AG04450 (cell line): ENCODE results near the gene SUMO2. TPM values are rescaled to one million over a fixed set of nuclear protein-coding genes. Genes with fewer than 3 reads are reported as not detected.

ENCODE experiments used
- CTCF ChIA-PET: fragments of 300-600, 350-600 bp; formaldehyde crosslinking; extraction: SDS; loops from one replicate; lab custom pipeline; 2022; ENCODE audit warnings: antibody characterized with exemption, inconsistent platforms; lab: Charles Lee
- POLR2A ChIA-PET: fragments of 350-600 bp; formaldehyde crosslinking; extraction: SDS; loops from one replicate; lab custom pipeline; 2021; ENCODE audit warnings: antibody characterized with exemption, inconsistent platforms; lab: Yijun Ruan, JAX
- DNase-seq: peaks from one replicate; pipeline ENCODE4 v3.0.0-alpha.2; 2011; ENCODE audit warnings: low read depth, low spot score
- H3K27ac ChIP-seq: one replicate; pipeline ENCODE4 v1.5.1; 2012; ENCODE audit warnings: low read depth, low read length, control low read depth
- H3K27me3 ChIP-seq: one replicate; pipeline ENCODE4 v1.6.0; 2012; ENCODE audit warnings: low read length; ENCODE audit not compliant: control insufficient read depth, insufficient read depth
- H3K4me3 ChIP-seq: 2 replicates; pipeline ENCODE4 v1.5.1; 2011; ENCODE audit warnings: mild to moderate bottlenecking, low read depth, low read length, control low read depth
- H3K9me3 ChIP-seq: 2 replicates; pipeline ENCODE4 v1.5.1; 2012; ENCODE audit warnings: low read length; ENCODE audit not compliant: control insufficient read depth, insufficient read depth
- polyA plus RNA-seq: library from polyadenylated mRNA; depleted of rRNA; stranded (reverse); fragments of >200 nt; gene quantifications from 2 replicates; pipeline ENCODE4 v1.2.3, GENCODE V29; 2011
- TF ChIP-seq, protein P1 (sequence below): IDR thresholded peaks from 2 replicates; pipeline ENCODE4 v1.5.1; 2011; ENCODE audit warnings: low read depth, low read length, control low read depth, inconsistent platforms

Gene SUMO2
- polyA plus RNA-seq, 1 experiment: 439 TPM

- no peak overlapping the region for H3K27ac ChIP-seq
- peak overlapping the region; percentile 89 for H3K4me3 ChIP-seq
- ChIA-PET POLR2A (no interaction called here), CTCF (interaction anchor here (2.2 kb wide), 1 partner anchor 9 kb away, joined by 21 read pairs; no protein-coding TSS in a partner anchor)
- TF ChIP-seq, protein P1, sequence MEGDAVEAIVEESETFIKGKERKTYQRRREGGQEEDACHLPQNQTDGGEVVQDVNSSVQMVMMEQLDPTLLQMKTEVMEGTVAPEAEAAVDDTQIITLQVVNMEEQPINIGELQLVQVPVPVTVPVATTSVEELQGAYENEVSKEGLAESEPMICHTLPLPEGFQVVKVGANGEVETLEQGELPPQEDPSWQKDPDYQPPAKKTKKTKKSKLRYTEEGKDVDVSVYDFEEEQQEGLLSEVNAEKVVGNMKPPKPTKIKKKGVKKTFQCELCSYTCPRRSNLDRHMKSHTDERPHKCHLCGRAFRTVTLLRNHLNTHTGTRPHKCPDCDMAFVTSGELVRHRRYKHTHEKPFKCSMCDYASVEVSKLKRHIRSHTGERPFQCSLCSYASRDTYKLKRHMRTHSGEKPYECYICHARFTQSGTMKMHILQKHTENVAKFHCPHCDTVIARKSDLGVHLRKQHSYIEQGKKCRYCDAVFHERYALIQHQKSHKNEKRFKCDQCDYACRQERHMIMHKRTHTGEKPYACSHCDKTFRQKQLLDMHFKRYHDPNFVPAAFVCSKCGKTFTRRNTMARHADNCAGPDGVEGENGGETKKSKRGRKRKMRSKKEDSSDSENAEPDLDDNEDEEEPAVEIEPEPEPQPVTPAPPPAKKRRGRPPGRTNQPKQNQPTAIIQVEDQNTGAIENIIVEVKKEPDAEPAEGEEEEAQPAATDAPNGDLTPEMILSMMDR: no peak
- H3K9me3 ChIP-seq: no peaks in the 10 kb centered on the region; the same call in 1 of the 2 replicates
- DNase-seq: no peak
- no peaks in the 10 kb centered on the region for H3K27me3 ChIP-seq
Measured at GRCh38 chr17:75181110-75181509, 1.6 kb downstream of the SUMO2 start.

DNA sequence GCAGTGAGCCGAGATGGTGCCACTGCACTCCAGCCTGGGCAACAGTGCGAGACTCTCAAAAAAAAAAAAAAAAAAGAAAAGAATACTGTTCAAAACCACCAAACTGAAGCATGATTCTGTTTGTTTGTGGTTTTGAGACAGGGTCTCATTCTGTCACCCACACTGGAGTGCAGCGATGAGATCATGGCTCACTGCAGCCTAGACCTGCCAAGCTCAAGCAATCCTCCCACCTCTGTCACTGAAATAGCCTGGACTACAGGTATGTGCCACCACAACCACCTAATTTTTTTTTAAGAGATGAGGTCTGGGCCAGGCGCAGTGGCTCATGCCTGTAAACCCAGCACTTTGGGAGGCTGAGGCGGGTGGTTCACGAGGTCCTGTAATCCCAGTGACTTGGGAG, 4.3 kb downstream of the SUMO2 start:
- no peaks in the 10 kb centered on the region for H3K27me3 ChIP-seq
- no peak overlapping the region for H3K27ac ChIP-seq
- POLR2A ChIA-PET: no interaction called here
- DNase-seq: no peak
- CTCF ChIA-PET: no interaction called here
- H3K9me3 ChIP-seq: no peaks in the 10 kb centered on the region; the same call in 1 of the 2 replicates
- TF ChIP-seq, protein P1: no peak
- no peak overlapping the region for H3K4me3 ChIP-seq

DNA sequence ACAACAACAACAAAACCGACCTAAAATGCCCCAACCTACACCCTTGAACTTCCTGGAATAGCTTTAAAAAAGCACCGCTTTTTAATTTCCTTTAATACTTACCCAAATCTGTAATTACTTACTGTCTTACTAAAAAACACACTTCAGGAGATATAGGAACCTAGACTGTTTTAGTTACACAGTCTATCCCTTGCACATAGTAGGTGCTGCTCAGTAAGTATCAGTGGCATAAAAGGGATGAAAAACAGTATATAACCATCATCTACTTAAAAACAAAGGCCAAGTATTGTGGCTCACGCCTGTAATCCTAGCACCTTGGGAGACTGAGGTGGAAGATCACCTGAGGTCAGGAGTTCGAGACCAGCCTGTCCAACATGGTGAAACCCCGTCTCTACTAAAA, 6.1 kb downstream of the SUMO2 start:
- no peak for DNase-seq
- ChIA-PET POLR2A (interaction anchor here (0.7 kb wide), 1 partner anchor 64 kb away, joined by 4 read pairs; no protein-coding TSS in a partner anchor), CTCF (interaction anchor here (0.7 to 1.8 kb wide), 3 partner anchors 25 to 62 kb away, joined by 3 to 6 read pairs (median 4); partner anchors contain the start of gene NT5C)

DNA sequence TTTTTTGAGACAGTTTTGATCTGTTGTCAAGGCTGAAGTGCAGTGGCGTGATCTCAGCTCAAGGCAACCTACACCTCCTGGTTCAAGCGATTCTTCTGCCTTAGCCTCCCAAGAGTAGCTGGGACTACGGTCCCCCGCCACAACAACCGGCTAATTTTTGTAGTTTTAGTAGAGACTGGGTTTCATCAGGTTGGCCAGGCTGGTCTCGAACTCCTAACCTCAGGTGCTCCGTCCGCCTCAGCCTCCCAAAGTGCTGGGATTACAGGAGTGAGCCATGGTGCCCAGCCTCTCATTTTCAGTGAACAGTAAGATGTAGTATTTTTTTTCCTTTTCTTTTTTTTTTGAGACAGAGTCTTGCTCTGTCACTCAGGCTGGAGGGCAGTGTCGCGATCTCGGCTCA, 7.8 kb downstream of the SUMO2 start:
- DNase-seq: no peak
- CTCF ChIA-PET: interaction anchor here (0.8 to 2.4 kb wide), 2 partner anchors 61 to 101 kb away, joined by 3 to 16 read pairs; no protein-coding TSS in a partner anchor
- POLR2A ChIA-PET: no interaction called here

More for the DNA sequence above, 6.1 kb downstream of the SUMO2 start:
- no peaks in the 10 kb centered on the region for H3K27me3 ChIP-seq
- H3K27ac ChIP-seq: no peak overlapping the region
- TF ChIP-seq, protein P1: no peak
- no peaks in the 10 kb centered on the region for H3K9me3 ChIP-seq
- H3K4me3 ChIP-seq: no peak overlapping the region

DNA sequence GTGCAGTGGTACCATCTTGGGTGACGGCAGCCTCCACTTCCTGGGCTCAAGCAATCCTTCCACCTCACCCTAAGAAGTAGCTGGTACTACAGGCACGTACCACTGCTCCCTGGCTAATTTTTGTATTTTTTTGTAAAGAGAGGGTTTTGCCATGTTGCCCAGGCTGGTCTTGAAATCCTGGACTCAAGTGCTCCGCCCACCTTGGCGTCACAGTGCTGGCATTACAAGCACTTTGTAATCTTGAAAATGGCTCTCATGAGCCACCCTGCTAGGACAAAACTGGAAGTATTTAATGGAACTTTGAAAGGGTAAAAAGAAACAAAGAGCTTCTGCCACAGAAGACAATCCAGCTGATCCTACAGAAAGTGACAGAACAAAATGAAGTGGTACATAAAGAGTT, 9.2 kb downstream of the SUMO2 start:
- no peak for DNase-seq
- CTCF ChIA-PET: interaction anchor here (0.7 to 3.0 kb wide), 5 partner anchors 28 to 114 kb away, joined by 3 to 32 read pairs (median 4); partner anchors contain the start of gene NT5C

More for the DNA sequence above, 7.8 kb downstream of the SUMO2 start:
- TF ChIP-seq, protein P1: no peak
- Histone ChIP-seq H3K9me3 (no peaks in the 10 kb centered on the region), H3K4me3 (no peak overlapping the region), H3K27ac (no peak overlapping the region), H3K27me3 (no peaks in the 10 kb centered on the region)

More for the DNA sequence above, 9.2 kb downstream of the SUMO2 start:
- Histone ChIP-seq H3K27ac (no peak overlapping the region), H3K4me3 (no peak overlapping the region), H3K9me3 (no peaks in the 10 kb centered on the region), H3K27me3 (no peaks in the 10 kb centered on the region)
- POLR2A ChIA-PET: interaction anchor here (0.7 kb wide), 1 partner anchor 30 kb away, joined by 4 read pairs; no protein-coding TSS in a partner anchor
- TF ChIP-seq, protein P1: no peak
